Glutamatergic neuron (in vitro differentiated cells): ENCODE results near the gene KRTAP10-7. TPM values are rescaled to one million over a fixed set of nuclear protein-coding genes. Genes with fewer than 3 reads are reported as not detected.
"Not testable (repeated sequence)": the region's sequence is repeated elsewhere in the genome, so short reads cannot be mapped to it uniquely, and the experiment has no call there.

Experiments
- DNase-seq: peaks from one replicate; pipeline ENCODE4 v3.0.0; 2022
- H3K27ac Mint-ChIP-seq: one replicate; pipeline ENCODE4 v1.8.0; 2020; ENCODE audit warnings: mild to moderate bottlenecking, mixed read lengths, inconsistent platforms; ENCODE audit not compliant: unreplicated experiment
- H3K27me3 Mint-ChIP-seq: one replicate; pipeline ENCODE4 v1.8.0; 2020; ENCODE audit warnings: mild to moderate bottlenecking, moderate library complexity, mixed read lengths, inconsistent platforms; ENCODE audit not compliant: unreplicated experiment
- H3K36me3 Mint-ChIP-seq: one replicate; pipeline ENCODE4 v1.8.0; 2020; ENCODE audit warnings: mild to moderate bottlenecking, mixed read lengths, inconsistent platforms; ENCODE audit not compliant: unreplicated experiment
- H3K4me1 Mint-ChIP-seq: one replicate; pipeline ENCODE4 v1.8.0; 2020; ENCODE audit warnings: mild to moderate bottlenecking, low read depth, mixed read lengths, inconsistent platforms; ENCODE audit not compliant: unreplicated experiment
- H3K4me3 Mint-ChIP-seq: one replicate; pipeline ENCODE4 v1.8.0; 2020; ENCODE audit warnings: mild to moderate bottlenecking, mixed read lengths, inconsistent platforms; ENCODE audit not compliant: unreplicated experiment
- H3K9me3 Mint-ChIP-seq: one replicate; pipeline ENCODE4 v1.8.0; 2020; ENCODE audit warnings: mild to moderate bottlenecking, moderate library complexity, mixed read lengths, inconsistent platforms; ENCODE audit not compliant: unreplicated experiment
- CTCF ChIP-seq: fragments of 200-600 bp; sonication (generic); IDR thresholded peaks from one replicate; pipeline ENCODE4 v1.5.0; 2021; ENCODE audit not compliant: partially characterized antibody, unreplicated experiment
- total RNA-seq: library from RNA; stranded (reverse); fragmentation: NEBNext Ultra II Directional; extraction: Animal tissue kit (Norgen Biotek cat#: 25700); gene quantifications from one replicate; pipeline ENCODE4 v1.2.1, GENCODE V29; 2021; ENCODE audit not compliant: unreplicated experiment

Gene KRTAP10-7
- total RNA-seq, 1 donor from 2014 or later, result not detected

GRCh38 chr21:44555200-44555875 lies 45.1 kb upstream of the KRTAP10-7 start:
- peaks cover 16% of the 10 kb centered on the region for H3K9me3 Mint-ChIP-seq
- no peak overlapping the region for H3K27ac Mint-ChIP-seq
- no peak overlapping the region for H3K4me3 Mint-ChIP-seq
- no peak for TF ChIP-seq CTCF
- DNase-seq, result no peak
- H3K36me3 Mint-ChIP-seq, result peaks cover 9% of the 10 kb centered on the region
- H3K27me3 Mint-ChIP-seq, result peaks cover 22% of the 10 kb centered on the region
- H3K4me1 Mint-ChIP-seq, result peaks cover 12% of the 10 kb centered on the region

GRCh38 chr21:44556879-44557278 lies 43.5 kb upstream of the KRTAP10-7 start:
- no peak for TF ChIP-seq CTCF
- peaks cover 7% of the 10 kb centered on the region for H3K4me1 Mint-ChIP-seq
- no peak for DNase-seq
- peaks cover 12% of the 10 kb centered on the region for H3K9me3 Mint-ChIP-seq
- peaks cover 9% of the 10 kb centered on the region for H3K36me3 Mint-ChIP-seq
- peaks cover 11% of the 10 kb centered on the region for H3K27me3 Mint-ChIP-seq
- H3K4me3 Mint-ChIP-seq, result no peak overlapping the region
- no peak overlapping the region for H3K27ac Mint-ChIP-seq

- Mint-ChIP-seq H3K4me1 (peaks cover 7% of the 10 kb centered on the region), H3K36me3 (peaks cover 9% of the 10 kb centered on the region), H3K27me3 (peaks cover 10% of the 10 kb centered on the region), H3K27ac (peak overlapping the region; percentile 71), H3K9me3 (peaks cover 12% of the 10 kb centered on the region), H3K4me3 (no peak overlapping the region)
- TF ChIP-seq CTCF, result no peak
- no peak for DNase-seq
Measured at GRCh38 chr21:44557491-44558328, 42.7 kb upstream of the KRTAP10-7 start.

DNA sequence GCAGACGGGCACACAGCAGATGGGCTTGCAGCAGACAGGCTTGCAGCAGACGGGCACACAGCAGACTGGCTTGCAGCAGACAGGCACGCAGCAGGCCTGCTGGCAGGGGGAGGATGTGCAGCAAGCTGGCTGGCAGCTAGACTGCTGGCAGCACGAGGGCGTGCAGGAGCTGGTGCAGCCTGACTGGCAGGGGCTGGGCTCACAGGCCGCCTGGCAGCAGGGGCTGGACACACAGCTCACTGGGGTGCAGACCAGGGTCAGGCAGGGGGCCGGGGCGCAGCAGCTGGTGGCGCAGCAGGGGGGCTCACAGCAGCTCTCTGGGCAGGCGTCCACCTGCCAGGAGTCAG lies 42.1 kb upstream of the KRTAP10-7 start:
- not testable (repeated sequence) for H3K36me3 Mint-ChIP-seq, DNase-seq, H3K4me1 Mint-ChIP-seq, H3K27me3 Mint-ChIP-seq, H3K4me3 Mint-ChIP-seq
- Mint-ChIP-seq H3K9me3 (peaks cover 12% of the 10 kb centered on the region), H3K27ac (peak overlapping the region; percentile 29)

- peaks cover 9% of the 10 kb centered on the region for H3K27me3 Mint-ChIP-seq
- TF ChIP-seq CTCF, result no peak
- no peak within 1 kb of the TSS for H3K4me3 Mint-ChIP-seq
- H3K9me3 Mint-ChIP-seq, result peaks cover 12% of the 10 kb centered on the region
- H3K4me1 Mint-ChIP-seq, result peaks cover 7% of the 10 kb centered on the region
- peaks cover 9% of the 10 kb centered on the region for H3K36me3 Mint-ChIP-seq
- DNase-seq, result no peak
- H3K27ac Mint-ChIP-seq, result peak within 1 kb of the TSS; percentile 71
Measured at GRCh38 chr21:44558695-44559094, 41.7 kb upstream of the KRTAP10-7 start, which contains the start of gene KRTAP10-3. KRTAP10-3 (minus strand) TSS chr21:44558795; CDS start chr21:44558715, 80 bp downstream.
